T-helper 9 cell (primary cell): ENCODE results near the gene ZPBP2.
A peak's percentile ranks its signal among the peaks of the same experiment; 100 is the strongest.

Source experiments
- DNase-seq: peaks from one replicate; pipeline ENCODE4 v3.0.0-alpha.2; 2020

Gene ZPBP2

GRCh38 chr17:39913989-39914388 lies 46.0 kb downstream of the ZPBP2 start:
- no peak for DNase-seq

- no peak for DNase-seq
Observed at GRCh38 chr17:39915559-39915958, 47.6 kb downstream of the ZPBP2 start.

- DNase-seq = no peak
Observed at GRCh38 chr17:39916918-39917317, 48.9 kb downstream of the ZPBP2 start.

GRCh38 chr17:39919087-39919683 lies 51.2 kb downstream of the ZPBP2 start:
- DNase-seq = no peak

GRCh38 chr17:39920218-39921210 lies 52.5 kb downstream of the ZPBP2 start:
- peak; percentile 25 for DNase-seq

GRCh38 chr17:39921323-39921722 lies 53.3 kb downstream of the ZPBP2 start:
- no peak for DNase-seq

GRCh38 chr17:39922006-39922405 lies 54.0 kb downstream of the ZPBP2 start:
- no peak for DNase-seq

- DNase-seq = no peak
Observed at GRCh38 chr17:39923230-39923629, 55.2 kb downstream of the ZPBP2 start.

GRCh38 chr17:39923836-39924690 lies 56.1 kb downstream of the ZPBP2 start:
- DNase-seq = no peak

- no peak for DNase-seq
Observed at GRCh38 chr17:39924691-39925055, 56.7 kb downstream of the ZPBP2 start.

- DNase-seq = no peak
Observed at GRCh38 chr17:39925282-39926134, 57.5 kb downstream of the ZPBP2 start.

- DNase-seq = no peak
Observed at GRCh38 chr17:39926135-39926587, 58.2 kb downstream of the ZPBP2 start.

GRCh38 chr17:39926588-39927100 lies 58.6 kb downstream of the ZPBP2 start:
- peak; percentile 39 for DNase-seq
